Activated CD8-positive, alpha-beta memory T cell treated with anti-CD3 and anti-CD28 coated beads, Interleukin-2, amount 50 U/mL, for 1 hour (primary cell): ENCODE results near the gene KIF14.

Source experiments
- DNase-seq: peaks from one replicate; pipeline ENCODE4 v3.0.0-alpha.2; 2020; ENCODE audit errors: extremely low read depth

Gene KIF14

GRCh38 chr1:200620273-200621131, at the start of gene KIF14:
Gene KIF14 (minus strand): TSS chr1:200620751. CDS start chr1:200618723, 2,028 bp downstream.
- DNase-seq = peak; percentile 68

GRCh38 chr1:200669314-200670241, 49.0 kb upstream of the KIF14 start, which contains the start of gene DDX59:
Gene DDX59 (minus strand): TSS chr1:200669907. CDS start chr1:200666740, 3,167 bp downstream.
- DNase-seq = peak; percentile 79

GRCh38 chr1:200668514-200669313, 48.2 kb upstream of the KIF14 start:
- DNase-seq = no peak

GRCh38 chr1:200666309-200666708, 45.8 kb upstream of the KIF14 start:
- no peak for DNase-seq

- no peak for DNase-seq
Measured at GRCh38 chr1:200665861-200666260, 45.3 kb upstream of the KIF14 start.

GRCh38 chr1:200660719-200661118, 40.2 kb upstream of the KIF14 start:
- DNase-seq = no peak

GRCh38 chr1:200659269-200659668, 38.7 kb upstream of the KIF14 start:
- no peak for DNase-seq

- no peak for DNase-seq
Measured at GRCh38 chr1:200658037-200658818, 37.7 kb upstream of the KIF14 start.

- DNase-seq = no peak
Measured at GRCh38 chr1:200654660-200655059, 34.1 kb upstream of the KIF14 start.

GRCh38 chr1:200653022-200653462, 32.5 kb upstream of the KIF14 start:
- DNase-seq = no peak

- no peak for DNase-seq
Measured at GRCh38 chr1:200652378-200652777, 31.8 kb upstream of the KIF14 start.

GRCh38 chr1:200646515-200646914, 26.0 kb upstream of the KIF14 start:
- no peak for DNase-seq

GRCh38 chr1:200644021-200644420, 23.5 kb upstream of the KIF14 start:
- no peak for DNase-seq

GRCh38 chr1:200642481-200642880, 21.9 kb upstream of the KIF14 start:
- DNase-seq = no peak

- DNase-seq = no peak
Measured at GRCh38 chr1:200640963-200641401, 20.4 kb upstream of the KIF14 start.

GRCh38 chr1:200640373-200640962, 19.9 kb upstream of the KIF14 start:
- DNase-seq = no peak

GRCh38 chr1:200638073-200638472, 17.5 kb upstream of the KIF14 start:
- DNase-seq = no peak

GRCh38 chr1:200636681-200637080, 16.1 kb upstream of the KIF14 start:
- no peak for DNase-seq

GRCh38 chr1:200634261-200635122, 13.9 kb upstream of the KIF14 start:
- no peak for DNase-seq
